Astrocyte (in vitro differentiated cells and primary cell): ENCODE measurements around the gene USP40. TPM values are rescaled to one million over a fixed set of nuclear protein-coding genes. Genes with fewer than 3 reads are reported as not detected.

Source experiments
- DNase-seq: peaks from one replicate; pipeline ENCODE4 v3.0.0-alpha.2; 2010; ENCODE audit warnings: low read depth
- FAIRE-seq: peaks from 2 replicates; lab custom pipeline; 2011; peaks lifted over from hg19 to GRCh38; lab: Jason Lieb, UNC
- H2AFZ ChIP-seq: 2 replicates; pipeline ENCODE4 v1.6.0; 2012; ENCODE audit warnings: low read depth, low read length, inconsistent platforms
- H3K27ac ChIP-seq: 2 replicates; pipeline ENCODE4 v1.5.1; 2011; ENCODE audit warnings: low read depth, low read length, inconsistent platforms
- H3K27me3 ChIP-seq: 2 replicates; pipeline ENCODE4 v1.6.0; 2011; ENCODE audit warnings: low read length, inconsistent platforms; ENCODE audit not compliant: insufficient read depth
- H3K36me3 ChIP-seq: 2 replicates; pipeline ENCODE4 v1.5.1; 2011; ENCODE audit warnings: low read length, inconsistent platforms; ENCODE audit not compliant: insufficient read depth
- H3K4me1 ChIP-seq: 2 replicates; pipeline ENCODE4 v1.5.1; 2011; ENCODE audit warnings: low read length, inconsistent platforms; ENCODE audit not compliant: insufficient read depth
- H3K4me2 ChIP-seq: 2 replicates; pipeline ENCODE4 v1.6.0; 2012; ENCODE audit warnings: low read length, inconsistent platforms
- H3K4me3 ChIP-seq: 2 replicates; pipeline ENCODE4 v1.5.1; 2011; ENCODE audit warnings: low read depth, mild to moderate bottlenecking, low read length, inconsistent platforms; ENCODE audit not compliant: insufficient read depth
- H3K79me2 ChIP-seq: 2 replicates; pipeline ENCODE4 v1.6.0; 2012; ENCODE audit warnings: mild to moderate bottlenecking, low read length, inconsistent platforms; ENCODE audit not compliant: insufficient read depth
- H3K9ac ChIP-seq: 2 replicates; pipeline ENCODE4 v1.6.0; 2012; ENCODE audit warnings: mild to moderate bottlenecking, low read length, inconsistent platforms
- H3K9me3 ChIP-seq: 2 replicates; pipeline ENCODE4 v1.5.1; 2012; ENCODE audit warnings: low read depth, mild to moderate bottlenecking, low read length, inconsistent platforms; ENCODE audit not compliant: insufficient read depth
- H4K20me1 ChIP-seq: 2 replicates; pipeline ENCODE4 v1.6.0; 2012; ENCODE audit warnings: low read length, inconsistent platforms; ENCODE audit not compliant: insufficient read depth
- H3K27ac Mint-ChIP-seq: one replicate; pipeline ENCODE4 v1.8.0; 2021; ENCODE audit warnings: mild to moderate bottlenecking, mixed read lengths; ENCODE audit not compliant: unreplicated experiment
- H3K27me3 Mint-ChIP-seq: one replicate; pipeline ENCODE4 v1.8.0; 2021; ENCODE audit warnings: low read depth, mixed read lengths; ENCODE audit not compliant: unreplicated experiment
- H3K36me3 Mint-ChIP-seq: one replicate; pipeline ENCODE4 v1.8.0; 2021; ENCODE audit warnings: low read depth, mixed read lengths; ENCODE audit not compliant: unreplicated experiment
- H3K4me1 Mint-ChIP-seq: one replicate; pipeline ENCODE4 v1.8.0; 2021; ENCODE audit warnings: low read depth, mixed read lengths; ENCODE audit not compliant: unreplicated experiment
- H3K4me3 Mint-ChIP-seq: one replicate; pipeline ENCODE4 v1.8.0; 2021; ENCODE audit warnings: mild to moderate bottlenecking, moderate library complexity, mixed read lengths; ENCODE audit not compliant: unreplicated experiment
- H3K9me3 Mint-ChIP-seq: one replicate; pipeline ENCODE4 v1.8.0; 2021; ENCODE audit warnings: mild to moderate bottlenecking, mixed read lengths; ENCODE audit not compliant: unreplicated experiment
- EZH2 ChIP-seq: IDR thresholded peaks from 2 replicates; pipeline ENCODE4 v1.6.1; 2012; ENCODE audit warnings: mild to moderate bottlenecking, low read length, inconsistent platforms; ENCODE audit not compliant: insufficient read depth
- total RNA-seq: library from RNA; stranded (reverse); gene quantifications from 2 replicates; pipeline ENCODE4 v1.2.1, GENCODE V29; 2021
- TF ChIP-seq, protein P1 (sequence below): IDR thresholded peaks from 2 replicates; pipeline ENCODE4 v1.5.1; 2011; ENCODE audit warnings: low read depth, mild to moderate bottlenecking, inconsistent platforms, low read length, moderate library complexity; ENCODE audit not compliant: insufficient read depth

Gene USP40
- total RNA-seq, 1 donor from 2014 or later, result 25.4 TPM

DNA sequence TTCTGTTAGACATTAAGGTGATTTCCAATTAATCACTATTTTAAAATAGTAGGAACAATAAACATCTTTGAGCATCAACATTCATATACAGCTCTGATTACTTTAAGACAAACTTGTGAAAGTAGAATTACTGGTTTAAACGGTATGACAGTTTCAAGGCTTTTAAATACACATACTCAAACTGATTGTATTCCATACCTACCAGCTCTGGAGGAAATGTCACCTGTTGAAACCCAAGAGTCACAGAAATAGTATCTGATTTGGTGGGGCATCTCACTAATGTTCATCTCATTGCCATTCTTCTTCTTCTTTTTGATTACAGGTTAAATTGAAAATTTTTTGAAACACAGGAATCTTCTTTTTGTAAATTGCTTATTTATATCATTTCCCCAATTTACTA, 36.2 kb downstream of the USP40 start:
- H3K36me3 Mint-ChIP-seq, result peaks cover 6% of the 10 kb centered on the region
- no peaks in the 10 kb centered on the region for H3K4me1 ChIP-seq
- H3K9ac ChIP-seq, result no peak overlapping the region
- no peak overlapping the region for H3K4me3 ChIP-seq
- FAIRE-seq (no peak), DNase-seq (no peak)
- no peak overlapping the region for H3K4me3 Mint-ChIP-seq
- H3K4me2 ChIP-seq, result no peak overlapping the region
- H3K27ac ChIP-seq, result no peak overlapping the region
- no peaks in the 10 kb centered on the region for H3K9me3 ChIP-seq
- no peak for TF ChIP-seq EZH2
- TF ChIP-seq, protein P1, sequence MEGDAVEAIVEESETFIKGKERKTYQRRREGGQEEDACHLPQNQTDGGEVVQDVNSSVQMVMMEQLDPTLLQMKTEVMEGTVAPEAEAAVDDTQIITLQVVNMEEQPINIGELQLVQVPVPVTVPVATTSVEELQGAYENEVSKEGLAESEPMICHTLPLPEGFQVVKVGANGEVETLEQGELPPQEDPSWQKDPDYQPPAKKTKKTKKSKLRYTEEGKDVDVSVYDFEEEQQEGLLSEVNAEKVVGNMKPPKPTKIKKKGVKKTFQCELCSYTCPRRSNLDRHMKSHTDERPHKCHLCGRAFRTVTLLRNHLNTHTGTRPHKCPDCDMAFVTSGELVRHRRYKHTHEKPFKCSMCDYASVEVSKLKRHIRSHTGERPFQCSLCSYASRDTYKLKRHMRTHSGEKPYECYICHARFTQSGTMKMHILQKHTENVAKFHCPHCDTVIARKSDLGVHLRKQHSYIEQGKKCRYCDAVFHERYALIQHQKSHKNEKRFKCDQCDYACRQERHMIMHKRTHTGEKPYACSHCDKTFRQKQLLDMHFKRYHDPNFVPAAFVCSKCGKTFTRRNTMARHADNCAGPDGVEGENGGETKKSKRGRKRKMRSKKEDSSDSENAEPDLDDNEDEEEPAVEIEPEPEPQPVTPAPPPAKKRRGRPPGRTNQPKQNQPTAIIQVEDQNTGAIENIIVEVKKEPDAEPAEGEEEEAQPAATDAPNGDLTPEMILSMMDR, result no peak
- H3K27ac Mint-ChIP-seq, result no peak overlapping the region
- no peaks in the 10 kb centered on the region for H3K27me3 ChIP-seq
- no peaks in the 10 kb centered on the region for H4K20me1 ChIP-seq
- H3K4me1 Mint-ChIP-seq, result no peaks in the 10 kb centered on the region
- H3K27me3 Mint-ChIP-seq, result no peaks in the 10 kb centered on the region
- no peaks in the 10 kb centered on the region for H3K36me3 ChIP-seq
- H3K79me2 ChIP-seq, result no peaks in the 10 kb centered on the region
- H3K9me3 Mint-ChIP-seq, result peaks cover 5% of the 10 kb centered on the region
- H2AFZ ChIP-seq, result no peak overlapping the region

DNA sequence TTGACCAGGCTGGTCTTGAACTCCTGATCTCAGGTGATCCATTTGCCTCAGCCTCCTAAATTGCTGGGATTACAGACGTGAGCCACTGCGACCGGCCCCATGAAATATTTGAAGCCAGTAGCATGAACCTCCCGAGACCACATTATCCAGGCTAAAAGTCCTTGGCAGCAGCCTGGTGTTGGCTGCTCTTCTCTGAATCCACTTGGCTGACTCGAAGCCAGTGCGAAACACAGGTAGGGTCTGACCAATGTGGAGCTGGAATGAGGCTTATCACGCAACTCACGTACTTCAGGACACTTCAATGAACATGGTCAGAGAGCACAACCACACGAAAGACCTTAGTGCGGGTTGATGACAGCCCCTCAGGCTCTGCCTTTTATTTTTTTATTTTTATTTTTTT, 38.4 kb downstream of the USP40 start:
- TF ChIP-seq, protein P1, result no peak
- TF ChIP-seq EZH2, result no peak
- no peaks in the 10 kb centered on the region for H4K20me1 ChIP-seq
- no peak overlapping the region for H3K4me3 ChIP-seq
- H3K9me3 ChIP-seq, result no peaks in the 10 kb centered on the region
- H3K4me1 Mint-ChIP-seq, result no peaks in the 10 kb centered on the region
- no peak overlapping the region for H3K27ac Mint-ChIP-seq
- DNase-seq (no peak), FAIRE-seq (no peak)
- no peaks in the 10 kb centered on the region for H3K27me3 ChIP-seq
- no peak overlapping the region for H2AFZ ChIP-seq
- peaks cover 4% of the 10 kb centered on the region for H3K9me3 Mint-ChIP-seq
- no peak overlapping the region for H3K9ac ChIP-seq
- no peak overlapping the region for H3K4me3 Mint-ChIP-seq
- no peaks in the 10 kb centered on the region for H3K36me3 ChIP-seq
- peaks cover 9% of the 10 kb centered on the region for H3K36me3 Mint-ChIP-seq
- H3K27me3 Mint-ChIP-seq, result no peaks in the 10 kb centered on the region
- H3K79me2 ChIP-seq, result no peaks in the 10 kb centered on the region
- H3K4me2 ChIP-seq, result no peak overlapping the region
- no peaks in the 10 kb centered on the region for H3K4me1 ChIP-seq
- H3K27ac ChIP-seq, result no peak overlapping the region

GRCh38 chr2:233525791-233526190, 40.8 kb downstream of the USP40 start:
- no peak for TF ChIP-seq EZH2
- TF ChIP-seq, protein P1, result no peak
- Histone ChIP-seq H3K9me3 (no peaks in the 10 kb centered on the region), H3K27ac (no peak overlapping the region), H3K4me1 (no peaks in the 10 kb centered on the region), H3K27me3 (no peaks in the 10 kb centered on the region), H3K79me2 (no peaks in the 10 kb centered on the region), H3K4me2 (no peak overlapping the region), H2AFZ (no peak overlapping the region), H4K20me1 (no peaks in the 10 kb centered on the region), H3K9ac (no peak overlapping the region), H3K36me3 (no peaks in the 10 kb centered on the region), H3K4me3 (no peak overlapping the region)
- FAIRE-seq (no peak), DNase-seq (no peak)
- Mint-ChIP-seq H3K27ac (no peak overlapping the region), H3K27me3 (no peaks in the 10 kb centered on the region), H3K36me3 (peaks cover 10% of the 10 kb centered on the region), H3K4me1 (no peaks in the 10 kb centered on the region), H3K9me3 (peaks cover 4% of the 10 kb centered on the region), H3K4me3 (no peak overlapping the region)
